WTC11 (cell line): ENCODE measurements around the gene ESRP2. TPM values are rescaled to one million over a fixed set of nuclear protein-coding genes. Genes with fewer than 3 reads are reported as not detected.

Experiments used
- ATAC-seq: fragments of 200-7000 bp; cut with Tn5 transposase; 2 replicates; pipeline ENCODE4 v1.10.0; 2021; ENCODE audit warnings: mild to moderate bottlenecking, moderate library complexity
- CTCF ChIA-PET: fragments of 300-600 bp; sonication (Branson Sonifier 250); formaldehyde crosslinking; loops from one replicate; lab custom pipeline; 2021; ENCODE audit warnings: antibody characterized with exemption; lab: Charles Lee
- POLR2A ChIA-PET: fragments of 350-600 bp; sonication (Branson Sonifier 250); formaldehyde crosslinking; loops from one replicate; lab custom pipeline; 2021; ENCODE audit warnings: antibody characterized with exemption; lab: Charles Lee
- DNase-seq: peaks from one replicate; pipeline ENCODE4 v3.0.0; 2021; ENCODE audit warnings: low spot score
- H3K27ac Mint-ChIP-seq: 2 replicates; pipeline ENCODE4 v1.8.0; 2021; ENCODE audit warnings: mixed read lengths
- H3K27me3 Mint-ChIP-seq: 2 replicates; pipeline ENCODE4 v1.8.0; 2021; ENCODE audit warnings: low read depth, mild to moderate bottlenecking, moderate library complexity, mixed read lengths
- H3K36me3 Mint-ChIP-seq: 2 replicates; pipeline ENCODE4 v1.8.0; 2021; ENCODE audit warnings: mixed read lengths
- H3K4me1 Mint-ChIP-seq: 2 replicates; pipeline ENCODE4 v1.8.0; 2022; ENCODE audit warnings: mixed read lengths
- H3K4me3 Mint-ChIP-seq: 2 replicates; pipeline ENCODE4 v1.8.0; 2021; ENCODE audit warnings: mild to moderate bottlenecking, moderate library complexity, mixed read lengths
- H3K9me3 Mint-ChIP-seq: 2 replicates; pipeline ENCODE4 v1.8.0; 2021; ENCODE audit warnings: mixed read lengths
- ELF4 ChIP-seq: sonication (generic); formaldehyde crosslinking; IDR thresholded peaks from 2 replicates; pipeline ENCODE4 v1.8.1; 2022; ENCODE audit warnings: low read depth, mild to moderate bottlenecking, moderate library complexity, missing genetic modification reagents
- EMX1 ChIP-seq: fragments of 250-450 bp; sonication (Bioruptor Pico); IDR thresholded peaks from 2 replicates; pipeline ENCODE4 v1.8.0; 2021; ENCODE audit warnings: mild to moderate bottlenecking
- ETV6 ChIP-seq: sonication (generic); formaldehyde crosslinking; IDR thresholded peaks from 2 replicates; pipeline ENCODE4 v1.8.1; 2022; ENCODE audit warnings: mild to moderate bottlenecking, missing genetic modification reagents
- FOXP1 ChIP-seq: sonication (generic); formaldehyde crosslinking; IDR thresholded peaks from 2 replicates; pipeline ENCODE4 v1.8.0; 2022; ENCODE audit warnings: missing genetic modification reagents, mild to moderate bottlenecking, moderate library complexity, borderline replicate concordance
- NFATC4 ChIP-seq: fragments of 250-450 bp; sonication (Bioruptor Pico); IDR thresholded peaks from 2 replicates; pipeline ENCODE4 v1.9.0; 2021; ENCODE audit warnings: mild to moderate bottlenecking
- NFYB ChIP-seq: sonication (generic); formaldehyde crosslinking; conservative IDR thresholded peaks from 2 replicates; pipeline ENCODE4 v1.8.0; 2022; ENCODE audit warnings: low read depth, missing genetic modification reagents
- NR2C2 ChIP-seq: sonication (generic); formaldehyde crosslinking; IDR thresholded peaks from 2 replicates; pipeline ENCODE4 v1.8.0; 2022; ENCODE audit warnings: mild to moderate bottlenecking, missing genetic modification reagents
- OVOL2 ChIP-seq: fragments of 250-450 bp; sonication (Bioruptor Pico); IDR thresholded peaks from 2 replicates; pipeline ENCODE4 v1.9.0; 2021; ENCODE audit warnings: mild to moderate bottlenecking, borderline replicate concordance
- PRRX2 ChIP-seq: fragments of 250-450 bp; sonication (Bioruptor Pico); IDR thresholded peaks from 2 replicates; pipeline ENCODE4 v1.8.0; 2021; ENCODE audit warnings: mild to moderate bottlenecking
- RORB ChIP-seq: fragments of 250-450 bp; sonication (Bioruptor Pico); IDR thresholded peaks from 2 replicates; pipeline ENCODE4 v1.9.0; 2021; ENCODE audit warnings: mild to moderate bottlenecking
- SMAD4 ChIP-seq: sonication (generic); formaldehyde crosslinking; IDR thresholded peaks from 2 replicates; pipeline ENCODE4 v1.8.0; 2022; ENCODE audit warnings: mild to moderate bottlenecking, missing genetic modification reagents
- SOX15 ChIP-seq: fragments of 250-450 bp; sonication (Bioruptor Pico); IDR thresholded peaks from 2 replicates; pipeline ENCODE4 v1.9.0; 2021; ENCODE audit warnings: mild to moderate bottlenecking
- TCF7 ChIP-seq: sonication (generic); formaldehyde crosslinking; IDR thresholded peaks from 2 replicates; pipeline ENCODE4 v1.8.0; 2022; ENCODE audit warnings: mild to moderate bottlenecking, low read depth, missing genetic modification reagents, moderate library complexity
- ZNF416 ChIP-seq: fragments of 250-450 bp; sonication (Bioruptor Pico); IDR thresholded peaks from 2 replicates; pipeline ENCODE4 v1.9.0; 2021; ENCODE audit warnings: mild to moderate bottlenecking, inconsistent platforms
- ZNF423 ChIP-seq: fragments of 250-450 bp; sonication (Bioruptor Pico); IDR thresholded peaks from 2 replicates; pipeline ENCODE4 v2.1.2; 2022; ENCODE audit warnings: mild to moderate bottlenecking, moderate library complexity
- total RNA-seq: library from RNA; stranded (reverse); gene quantifications from 3 replicates; pipeline ENCODE4 v1.2.3, GENCODE V29; 2021
- TF ChIP-seq, protein P1 (sequence below): sonication (generic); formaldehyde crosslinking; IDR thresholded peaks from 2 replicates; pipeline ENCODE4 v1.8.1; 2023; ENCODE audit warnings: mild to moderate bottlenecking, missing genetic modification reagents
- TF ChIP-seq, protein P2 (sequence below): fragments of 200-600 bp; IDR thresholded peaks from 2 replicates; pipeline ENCODE4 v1.8.0; 2022; ENCODE audit warnings: antibody characterized with exemption
- TF ChIP-seq, protein P3 (sequence below): fragments of 250-450 bp; sonication (Bioruptor Pico); IDR thresholded peaks from 2 replicates; pipeline ENCODE4 v1.9.0; 2021; ENCODE audit warnings: mild to moderate bottlenecking
- TF ChIP-seq, protein P4 (sequence below): sonication (generic); formaldehyde crosslinking; IDR thresholded peaks from 2 replicates; pipeline ENCODE4 v1.8.1; 2022; ENCODE audit warnings: mild to moderate bottlenecking, moderate library complexity, missing genetic modification reagents
- TF ChIP-seq, protein P5 (sequence below): sonication (generic); formaldehyde crosslinking; IDR thresholded peaks from 2 replicates; pipeline ENCODE4 v1.8.0; 2023; ENCODE audit warnings: mild to moderate bottlenecking, missing genetic modification reagents

The ESRP2 gene
- total RNA-seq, 1 experiment from 2014 or later = 55.0 TPM

DNA sequence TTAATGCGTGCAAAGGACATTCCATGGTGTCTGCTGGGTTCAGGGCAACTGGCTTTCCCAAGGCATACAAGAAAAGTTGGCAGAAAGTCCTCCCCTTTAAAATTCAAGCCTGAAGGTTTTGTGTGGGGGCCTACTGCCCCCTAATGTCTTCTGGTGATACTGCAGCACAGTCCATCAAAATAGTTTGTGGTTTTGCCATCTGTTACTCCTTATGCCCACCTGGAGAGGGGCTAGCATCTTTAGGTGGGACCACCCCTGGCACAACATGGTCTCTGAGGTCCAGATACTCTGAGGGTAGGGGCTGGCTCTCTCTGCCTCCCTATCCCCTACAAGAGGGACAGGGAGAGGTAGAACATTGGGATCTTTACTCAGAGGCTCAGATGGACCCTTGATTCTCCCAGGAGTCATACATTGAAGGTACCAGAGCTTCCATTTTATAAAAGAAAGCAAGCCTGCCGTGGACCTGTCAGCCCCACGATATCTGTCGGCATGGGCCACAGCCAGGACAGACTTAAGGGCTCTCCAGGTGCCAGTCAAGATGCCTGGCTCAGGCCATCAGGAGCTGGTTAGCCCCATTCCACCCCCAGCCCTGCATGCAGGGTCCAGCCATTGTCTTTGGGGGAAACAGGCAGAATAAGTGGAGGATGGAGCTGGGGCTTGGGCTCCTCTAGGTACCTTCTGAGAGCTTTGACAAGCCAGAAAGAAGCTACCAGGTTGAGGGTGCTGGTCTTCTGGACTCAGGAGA is 6.3 kb downstream of the ESRP2 start (continued):
- no peak for TF ChIP-seq EMX1 (CRISPR knock-in tag)
- TF ChIP-seq TCF7 = no peak
- TF ChIP-seq, protein P1, sequence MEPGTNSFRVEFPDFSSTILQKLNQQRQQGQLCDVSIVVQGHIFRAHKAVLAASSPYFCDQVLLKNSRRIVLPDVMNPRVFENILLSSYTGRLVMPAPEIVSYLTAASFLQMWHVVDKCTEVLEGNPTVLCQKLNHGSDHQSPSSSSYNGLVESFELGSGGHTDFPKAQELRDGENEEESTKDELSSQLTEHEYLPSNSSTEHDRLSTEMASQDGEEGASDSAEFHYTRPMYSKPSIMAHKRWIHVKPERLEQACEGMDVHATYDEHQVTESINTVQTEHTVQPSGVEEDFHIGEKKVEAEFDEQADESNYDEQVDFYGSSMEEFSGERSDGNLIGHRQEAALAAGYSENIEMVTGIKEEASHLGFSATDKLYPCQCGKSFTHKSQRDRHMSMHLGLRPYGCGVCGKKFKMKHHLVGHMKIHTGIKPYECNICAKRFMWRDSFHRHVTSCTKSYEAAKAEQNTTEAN (CRISPR knock-in tag) = no peak

DNA sequence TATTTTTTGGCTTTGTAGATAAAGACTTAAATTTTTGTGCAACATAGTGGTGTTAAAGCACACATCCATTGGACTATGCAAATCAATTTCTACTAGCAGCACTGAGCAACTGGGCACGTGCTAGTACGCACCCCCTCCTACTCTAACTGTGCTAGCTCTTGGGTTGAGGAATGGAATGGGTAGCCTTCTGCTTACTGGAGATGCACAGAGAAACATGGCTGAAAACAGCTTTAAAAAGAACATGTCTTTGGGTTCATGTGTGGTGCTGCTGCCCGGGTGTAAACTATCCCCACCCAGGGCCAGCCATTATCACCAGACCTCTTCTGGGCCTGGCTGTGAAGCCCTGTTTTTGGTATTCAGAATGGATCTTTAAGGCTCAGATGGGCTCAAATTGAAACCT is 7.3 kb downstream of the ESRP2 start:
- Mint-ChIP-seq H3K4me1 (peaks cover 7% of the 10 kb centered on the region), H3K27me3 (no peaks in the 10 kb centered on the region)
- CTCF ChIA-PET = interaction anchor here (1.3 to 1.4 kb wide), 3 partner anchors 11 to 145 kb away, joined by 4 to 12 read pairs (median 11); partner anchors contain the start of gene NFATC3
- DNase-seq = no peak
- TF ChIP-seq, protein P2, sequence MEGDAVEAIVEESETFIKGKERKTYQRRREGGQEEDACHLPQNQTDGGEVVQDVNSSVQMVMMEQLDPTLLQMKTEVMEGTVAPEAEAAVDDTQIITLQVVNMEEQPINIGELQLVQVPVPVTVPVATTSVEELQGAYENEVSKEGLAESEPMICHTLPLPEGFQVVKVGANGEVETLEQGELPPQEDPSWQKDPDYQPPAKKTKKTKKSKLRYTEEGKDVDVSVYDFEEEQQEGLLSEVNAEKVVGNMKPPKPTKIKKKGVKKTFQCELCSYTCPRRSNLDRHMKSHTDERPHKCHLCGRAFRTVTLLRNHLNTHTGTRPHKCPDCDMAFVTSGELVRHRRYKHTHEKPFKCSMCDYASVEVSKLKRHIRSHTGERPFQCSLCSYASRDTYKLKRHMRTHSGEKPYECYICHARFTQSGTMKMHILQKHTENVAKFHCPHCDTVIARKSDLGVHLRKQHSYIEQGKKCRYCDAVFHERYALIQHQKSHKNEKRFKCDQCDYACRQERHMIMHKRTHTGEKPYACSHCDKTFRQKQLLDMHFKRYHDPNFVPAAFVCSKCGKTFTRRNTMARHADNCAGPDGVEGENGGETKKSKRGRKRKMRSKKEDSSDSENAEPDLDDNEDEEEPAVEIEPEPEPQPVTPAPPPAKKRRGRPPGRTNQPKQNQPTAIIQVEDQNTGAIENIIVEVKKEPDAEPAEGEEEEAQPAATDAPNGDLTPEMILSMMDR = no peak
- TF ChIP-seq, protein P3, sequence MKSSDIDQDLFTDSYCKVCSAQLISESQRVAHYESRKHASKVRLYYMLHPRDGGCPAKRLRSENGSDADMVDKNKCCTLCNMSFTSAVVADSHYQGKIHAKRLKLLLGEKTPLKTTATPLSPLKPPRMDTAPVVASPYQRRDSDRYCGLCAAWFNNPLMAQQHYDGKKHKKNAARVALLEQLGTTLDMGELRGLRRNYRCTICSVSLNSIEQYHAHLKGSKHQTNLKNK = no peak
- TF ChIP-seq SOX15 = no peak
- no peak for TF ChIP-seq NFATC4 (CRISPR knock-in tag)
- TF ChIP-seq NFYB (CRISPR knock-in tag) = no peak
- TF ChIP-seq ZNF423 (CRISPR knock-in tag) = no peak
- TF ChIP-seq, protein P4, sequence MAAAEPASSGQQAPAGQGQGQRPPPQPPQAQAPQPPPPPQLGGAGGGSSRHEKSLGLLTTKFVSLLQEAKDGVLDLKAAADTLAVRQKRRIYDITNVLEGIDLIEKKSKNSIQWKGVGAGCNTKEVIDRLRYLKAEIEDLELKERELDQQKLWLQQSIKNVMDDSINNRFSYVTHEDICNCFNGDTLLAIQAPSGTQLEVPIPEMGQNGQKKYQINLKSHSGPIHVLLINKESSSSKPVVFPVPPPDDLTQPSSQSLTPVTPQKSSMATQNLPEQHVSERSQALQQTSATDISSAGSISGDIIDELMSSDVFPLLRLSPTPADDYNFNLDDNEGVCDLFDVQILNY (CRISPR knock-in tag) = no peak
- no peak for TF ChIP-seq ELF4 (CRISPR knock-in tag)
- no peak for TF ChIP-seq ETV6 (CRISPR knock-in tag)
- no peak for TF ChIP-seq FOXP1
- no peak for TF ChIP-seq ZNF416
- no peak for TF ChIP-seq RORB (CRISPR knock-in tag)
- TF ChIP-seq, all 79 proteins: peak for 0
- Mint-ChIP-seq H3K36me3 (peaks cover 39% of the 10 kb centered on the region), H3K27ac (no peak overlapping the region), H3K4me3 (no peak overlapping the region), H3K9me3 (no peaks in the 10 kb centered on the region)
- POLR2A ChIA-PET = interaction anchor here (0.6 to 1.8 kb wide), 3 partner anchors 9 to 143 kb away, joined by 3 to 5 read pairs (median 3); partner anchors contain the start of gene NFATC3
- no peak for ATAC-seq

DNA sequence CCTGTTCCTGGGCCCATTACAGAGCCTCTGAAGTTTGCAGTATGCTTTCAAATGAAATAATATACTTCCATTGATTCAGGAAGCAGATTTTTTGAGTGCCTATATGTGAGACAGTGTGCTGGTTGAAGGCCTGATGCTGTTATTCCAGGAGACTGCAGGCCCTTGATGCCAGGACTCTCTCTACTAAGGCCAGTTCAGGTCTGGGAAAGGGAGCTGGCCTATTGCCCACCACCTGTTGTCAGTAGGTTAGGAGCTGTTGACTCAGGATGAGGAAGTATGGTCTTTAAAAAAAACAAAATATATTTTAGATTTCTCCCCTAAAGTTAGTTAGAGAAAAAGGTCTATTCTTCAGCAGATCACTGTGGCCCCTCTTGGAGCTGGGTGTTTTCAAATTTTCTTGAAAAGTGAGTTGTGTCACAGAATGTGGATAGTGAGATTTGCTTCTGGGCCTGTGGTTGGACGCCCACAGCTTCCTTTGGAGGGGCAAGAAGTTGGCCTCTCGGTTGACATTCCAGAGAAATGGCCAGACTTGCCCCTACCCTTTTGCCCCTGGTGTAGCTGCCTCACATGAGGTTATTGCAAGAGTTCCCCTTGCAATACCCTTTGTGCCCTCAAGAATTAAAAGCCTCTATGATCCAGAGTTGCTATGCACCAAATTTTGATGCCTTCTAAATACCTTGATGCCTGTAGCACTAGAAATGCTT is 7.9 kb downstream of the ESRP2 start:
- Mint-ChIP-seq H3K4me3 (no peak overlapping the region), H3K27ac (no peak overlapping the region)
- no peak for TF ChIP-seq PRRX2 (CRISPR knock-in tag)
- TF ChIP-seq OVOL2 (CRISPR knock-in tag) = no peak
- TF ChIP-seq, protein P3 = no peak
- no peak for TF ChIP-seq SMAD4 (CRISPR knock-in tag)
- TF ChIP-seq, protein P5, sequence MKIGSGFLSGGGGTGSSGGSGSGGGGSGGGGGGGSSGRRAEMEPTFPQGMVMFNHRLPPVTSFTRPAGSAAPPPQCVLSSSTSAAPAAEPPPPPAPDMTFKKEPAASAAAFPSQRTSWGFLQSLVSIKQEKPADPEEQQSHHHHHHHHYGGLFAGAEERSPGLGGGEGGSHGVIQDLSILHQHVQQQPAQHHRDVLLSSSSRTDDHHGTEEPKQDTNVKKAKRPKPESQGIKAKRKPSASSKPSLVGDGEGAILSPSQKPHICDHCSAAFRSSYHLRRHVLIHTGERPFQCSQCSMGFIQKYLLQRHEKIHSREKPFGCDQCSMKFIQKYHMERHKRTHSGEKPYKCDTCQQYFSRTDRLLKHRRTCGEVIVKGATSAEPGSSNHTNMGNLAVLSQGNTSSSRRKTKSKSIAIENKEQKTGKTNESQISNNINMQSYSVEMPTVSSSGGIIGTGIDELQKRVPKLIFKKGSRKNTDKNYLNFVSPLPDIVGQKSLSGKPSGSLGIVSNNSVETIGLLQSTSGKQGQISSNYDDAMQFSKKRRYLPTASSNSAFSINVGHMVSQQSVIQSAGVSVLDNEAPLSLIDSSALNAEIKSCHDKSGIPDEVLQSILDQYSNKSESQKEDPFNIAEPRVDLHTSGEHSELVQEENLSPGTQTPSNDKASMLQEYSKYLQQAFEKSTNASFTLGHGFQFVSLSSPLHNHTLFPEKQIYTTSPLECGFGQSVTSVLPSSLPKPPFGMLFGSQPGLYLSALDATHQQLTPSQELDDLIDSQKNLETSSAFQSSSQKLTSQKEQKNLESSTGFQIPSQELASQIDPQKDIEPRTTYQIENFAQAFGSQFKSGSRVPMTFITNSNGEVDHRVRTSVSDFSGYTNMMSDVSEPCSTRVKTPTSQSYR = no peak
- TF ChIP-seq TCF7 = no peak
- no peak for TF ChIP-seq NR2C2 (CRISPR knock-in tag)
- TF ChIP-seq ELF4 (CRISPR knock-in tag) = no peak

More for the DNA sequence above, 7.9 kb downstream of the ESRP2 start:
- CTCF ChIA-PET = interaction anchor here (0.6 to 1.4 kb wide), 4 partner anchors 10 to 327 kb away, joined by 3 to 12 read pairs (median 8); partner anchors contain the start of gene NFATC3
- POLR2A ChIA-PET = interaction anchor here (0.6 to 1.3 kb wide), 2 partner anchors 9 to 98 kb away, joined by 3 read pairs; no protein-coding TSS in a partner anchor
- DNase-seq = no peak
- H3K9me3 Mint-ChIP-seq = no peaks in the 10 kb centered on the region
- no peak for ATAC-seq
- H3K4me1 Mint-ChIP-seq = peaks cover 2% of the 10 kb centered on the region; the same call in 1 of the 2 replicates
- H3K27me3 Mint-ChIP-seq = no peaks in the 10 kb centered on the region
- H3K36me3 Mint-ChIP-seq = peaks cover 35% of the 10 kb centered on the region
